Measurements from ENCODE around the gene TIGIT.
A peak's percentile ranks its signal among the peaks of the same experiment; 100 is the strongest.
"Not testable (repeated sequence)": the region's sequence is repeated elsewhere in the genome, so short reads cannot be mapped to it uniquely, and the experiment has no call there.

Gene TIGIT

GRCh38 chr3:114293838-114294535, at the start of gene TIGIT:
TSS of gene TIGIT (plus strand) at chr3:114294028. CDS start at chr3:114294062, 34 bp downstream.
- Mint-ChIP-seq H3K27me3 (ENCODE audit: low read depth) (no peaks in the 10 kb centered on the region), H3K9me3 (no peaks in the 10 kb centered on the region), H3K4me3 (peak within 1 kb of the TSS; percentile 6), H3K4me1 (ENCODE audit: low read depth) (peaks cover 2% of the 10 kb centered on the region), H3K27ac (no peak within 1 kb of the TSS), H3K36me3 (ENCODE audit: low read depth) (no peaks in the 10 kb centered on the region)

- H3K9me3 Mint-ChIP-seq = peaks cover 5% of the 10 kb centered on the region
- H3K4me3 Mint-ChIP-seq = no peak overlapping the region
- no peaks in the 10 kb centered on the region for H3K27me3 Mint-ChIP-seq (ENCODE audit: low read depth)
- no peaks in the 10 kb centered on the region for H3K36me3 Mint-ChIP-seq (ENCODE audit: low read depth)
- H3K27ac Mint-ChIP-seq = no peak overlapping the region
- H3K4me1 Mint-ChIP-seq (ENCODE audit: low read depth) = no peaks in the 10 kb centered on the region
Observed at GRCh38 chr3:114252954-114253353, 40.9 kb upstream of the TIGIT start.

- Mint-ChIP-seq H3K9me3 (peaks cover 7% of the 10 kb centered on the region), H3K27me3 (ENCODE audit: low read depth) (no peaks in the 10 kb centered on the region), H3K4me1 (ENCODE audit: low read depth) (no peaks in the 10 kb centered on the region), H3K27ac (no peak overlapping the region), H3K36me3 (ENCODE audit: low read depth) (no peaks in the 10 kb centered on the region), H3K4me3 (no peak overlapping the region)
Observed at GRCh38 chr3:114253505-114253904, 40.3 kb upstream of the TIGIT start.

- no peak overlapping the region for H3K4me3 Mint-ChIP-seq
- H3K36me3 Mint-ChIP-seq (ENCODE audit: low read depth) = peaks cover 5% of the 10 kb centered on the region
- H3K9me3 Mint-ChIP-seq = peaks cover 17% of the 10 kb centered on the region
- H3K27ac Mint-ChIP-seq = no peak overlapping the region
- no peaks in the 10 kb centered on the region for H3K4me1 Mint-ChIP-seq (ENCODE audit: low read depth)
- peaks cover 4% of the 10 kb centered on the region for H3K27me3 Mint-ChIP-seq (ENCODE audit: low read depth)
Observed at GRCh38 chr3:114259566-114259965, 34.3 kb upstream of the TIGIT start.

DNA sequence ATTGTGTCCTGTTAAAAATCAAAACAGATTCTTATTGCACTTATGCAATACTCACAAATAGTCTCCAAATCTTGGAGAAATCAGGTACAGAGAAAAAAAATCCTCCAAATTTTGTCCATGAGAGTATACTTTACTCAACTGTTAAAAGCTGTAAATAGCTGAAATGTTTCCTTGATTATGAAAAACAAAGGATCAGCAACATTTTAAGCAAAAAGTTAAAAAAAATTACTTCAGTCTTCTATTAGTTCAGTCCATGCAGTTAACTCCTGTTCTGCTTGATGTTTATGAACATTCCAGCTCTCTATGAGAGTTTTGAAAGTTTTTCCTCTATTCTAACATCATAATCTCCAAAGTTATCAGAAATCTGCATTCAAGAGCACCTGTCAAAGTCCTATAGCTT, 33.7 kb upstream of the TIGIT start:
- Mint-ChIP-seq H3K27me3 (ENCODE audit: low read depth) (peaks cover 4% of the 10 kb centered on the region), H3K4me1 (ENCODE audit: low read depth) (no peaks in the 10 kb centered on the region), H3K27ac (no peak overlapping the region), H3K4me3 (no peak overlapping the region), H3K36me3 (ENCODE audit: low read depth) (peaks cover 5% of the 10 kb centered on the region), H3K9me3 (peaks cover 17% of the 10 kb centered on the region)

DNA sequence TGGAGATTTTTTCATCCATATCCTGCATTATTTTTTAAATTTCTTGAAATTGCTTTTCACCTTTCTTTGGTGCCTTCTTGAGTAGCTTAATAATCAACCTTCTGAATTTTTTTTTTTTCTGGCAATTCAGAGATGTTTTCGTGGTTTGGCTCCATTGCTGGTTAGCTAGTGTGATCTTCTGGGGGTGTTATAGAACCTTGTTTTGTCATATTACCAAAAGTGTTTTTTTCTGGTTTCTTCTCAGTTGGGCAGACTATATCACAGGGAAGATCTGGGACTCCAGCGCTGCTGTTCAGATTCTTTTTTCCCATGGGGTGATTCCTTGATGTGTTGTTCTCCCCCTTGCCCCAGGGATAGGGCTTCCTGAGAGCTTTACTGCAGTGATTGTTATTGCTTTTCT, 23.8 kb upstream of the TIGIT start:
- H3K4me3 Mint-ChIP-seq = no peak overlapping the region
- H3K36me3 Mint-ChIP-seq (ENCODE audit: low read depth) = peaks cover 1% of the 10 kb centered on the region
- H3K9me3 Mint-ChIP-seq = peaks cover 47% of the 10 kb centered on the region
- H3K27ac Mint-ChIP-seq = no peak overlapping the region
- no peaks in the 10 kb centered on the region for H3K27me3 Mint-ChIP-seq (ENCODE audit: low read depth)
- peaks cover 4% of the 10 kb centered on the region for H3K4me1 Mint-ChIP-seq (ENCODE audit: low read depth)

GRCh38 chr3:114272271-114272670, 21.6 kb upstream of the TIGIT start:
- Mint-ChIP-seq H3K4me3 (no peak overlapping the region), H3K27me3 (ENCODE audit: low read depth) (no peaks in the 10 kb centered on the region), H3K36me3 (ENCODE audit: low read depth) (peaks cover 1% of the 10 kb centered on the region), H3K4me1 (ENCODE audit: low read depth) (peaks cover 5% of the 10 kb centered on the region), H3K9me3 (peaks cover 52% of the 10 kb centered on the region), H3K27ac (no peak overlapping the region)

DNA sequence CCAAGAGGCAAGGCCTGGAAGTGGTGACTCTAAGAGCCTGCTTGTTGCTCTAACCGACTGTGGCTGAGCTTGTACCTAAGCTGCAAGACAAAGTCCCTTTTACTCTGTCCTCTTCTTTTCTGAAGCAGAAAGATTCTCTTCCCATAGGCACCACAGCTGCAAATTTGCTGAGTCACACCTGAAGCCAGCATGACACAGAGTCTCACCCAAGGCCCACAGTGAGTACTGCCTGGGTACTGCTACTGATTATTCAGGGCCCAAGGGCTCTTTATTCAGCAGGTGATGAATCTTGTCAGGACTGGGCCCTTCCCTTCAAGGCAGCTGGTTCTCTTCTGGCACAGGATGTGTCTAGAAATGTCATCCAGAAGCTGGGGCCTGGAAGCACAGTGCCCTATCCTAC, 18.9 kb upstream of the TIGIT start:
- Mint-ChIP-seq H3K4me1 (ENCODE audit: low read depth) (peaks cover 4% of the 10 kb centered on the region), H3K9me3 (peaks cover 32% of the 10 kb centered on the region), H3K4me3 (no peak overlapping the region), H3K27ac (no peak overlapping the region), H3K36me3 (ENCODE audit: low read depth) (peaks cover 1% of the 10 kb centered on the region), H3K27me3 (ENCODE audit: low read depth) (no peaks in the 10 kb centered on the region)

DNA sequence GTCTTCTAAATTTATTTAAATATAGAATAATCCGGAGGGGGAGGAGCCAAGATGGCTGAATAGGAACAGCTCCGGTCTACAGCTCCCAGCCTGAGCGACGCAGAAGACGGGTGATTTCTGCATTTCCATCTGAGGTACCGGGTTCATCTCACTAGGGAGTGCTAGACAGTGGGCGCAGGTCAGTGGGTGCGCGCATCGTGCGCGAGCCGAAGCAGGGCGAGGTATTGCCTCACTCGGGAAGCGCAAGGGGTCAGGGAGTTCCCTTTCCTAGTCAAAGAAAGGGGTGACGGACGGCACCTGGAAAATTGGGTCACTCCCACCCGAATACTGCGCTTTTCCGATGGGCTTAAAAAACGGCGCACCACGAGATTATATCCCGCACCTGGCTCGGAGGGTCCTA, 17.0 kb upstream of the TIGIT start:
- H3K4me1 Mint-ChIP-seq (ENCODE audit: low read depth); H3K4me3 Mint-ChIP-seq; H3K36me3 Mint-ChIP-seq (ENCODE audit: low read depth); H3K27ac Mint-ChIP-seq; H3K27me3 Mint-ChIP-seq (ENCODE audit: low read depth): not testable (repeated sequence)
- H3K9me3 Mint-ChIP-seq = peaks cover 24% of the 10 kb centered on the region

- H3K27me3 Mint-ChIP-seq (ENCODE audit: low read depth) = no peaks in the 10 kb centered on the region
- no peak overlapping the region for H3K27ac Mint-ChIP-seq
- no peaks in the 10 kb centered on the region for H3K4me1 Mint-ChIP-seq (ENCODE audit: low read depth)
- no peak overlapping the region for H3K4me3 Mint-ChIP-seq
- peaks cover 4% of the 10 kb centered on the region for H3K9me3 Mint-ChIP-seq
- H3K36me3 Mint-ChIP-seq (ENCODE audit: low read depth) = peaks cover 2% of the 10 kb centered on the region
Observed at GRCh38 chr3:114284644-114285043, 9.2 kb upstream of the TIGIT start.

DNA sequence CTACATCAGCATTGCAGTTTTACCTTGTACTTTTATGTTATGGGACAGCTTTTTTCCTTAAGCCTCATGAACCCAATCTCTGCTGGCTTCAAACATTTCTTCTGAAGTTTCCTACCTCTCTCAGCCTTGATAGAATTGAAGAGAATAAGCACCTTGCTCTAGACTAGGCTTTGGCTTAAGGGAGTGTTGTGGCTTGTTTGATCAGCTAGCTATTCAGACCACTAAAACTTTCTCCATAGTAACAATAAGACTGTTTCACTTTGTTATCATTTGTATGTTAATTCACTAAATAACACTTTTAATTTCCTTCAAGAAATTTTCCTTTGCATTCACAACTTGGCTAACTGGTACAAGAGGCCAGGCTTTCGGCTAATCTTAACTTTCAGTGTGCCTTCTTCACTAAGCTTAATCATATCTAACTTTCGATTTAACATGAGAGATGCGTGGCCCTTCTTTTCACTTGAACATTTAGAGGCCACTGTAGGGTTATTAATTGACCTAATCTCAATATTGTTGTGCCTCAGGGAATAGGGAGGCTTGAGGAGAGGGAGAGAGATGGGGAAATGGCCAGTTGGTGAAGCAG, 8.1 kb upstream of the TIGIT start:
- peaks cover 2% of the 10 kb centered on the region for H3K36me3 Mint-ChIP-seq (ENCODE audit: low read depth)
- no peaks in the 10 kb centered on the region for H3K27me3 Mint-ChIP-seq (ENCODE audit: low read depth)
- H3K9me3 Mint-ChIP-seq = peaks cover 4% of the 10 kb centered on the region
- H3K27ac Mint-ChIP-seq = no peak overlapping the region
- no peak overlapping the region for H3K4me3 Mint-ChIP-seq
- no peaks in the 10 kb centered on the region for H3K4me1 Mint-ChIP-seq (ENCODE audit: low read depth)

GRCh38 chr3:114286266-114286665, 7.6 kb upstream of the TIGIT start:
- Mint-ChIP-seq H3K27ac (no peak overlapping the region), H3K4me1 (ENCODE audit: low read depth) (peaks cover 2% of the 10 kb centered on the region), H3K4me3 (no peak overlapping the region), H3K27me3 (ENCODE audit: low read depth) (no peaks in the 10 kb centered on the region), H3K9me3 (peaks cover 4% of the 10 kb centered on the region), H3K36me3 (ENCODE audit: low read depth) (peaks cover 2% of the 10 kb centered on the region)

DNA sequence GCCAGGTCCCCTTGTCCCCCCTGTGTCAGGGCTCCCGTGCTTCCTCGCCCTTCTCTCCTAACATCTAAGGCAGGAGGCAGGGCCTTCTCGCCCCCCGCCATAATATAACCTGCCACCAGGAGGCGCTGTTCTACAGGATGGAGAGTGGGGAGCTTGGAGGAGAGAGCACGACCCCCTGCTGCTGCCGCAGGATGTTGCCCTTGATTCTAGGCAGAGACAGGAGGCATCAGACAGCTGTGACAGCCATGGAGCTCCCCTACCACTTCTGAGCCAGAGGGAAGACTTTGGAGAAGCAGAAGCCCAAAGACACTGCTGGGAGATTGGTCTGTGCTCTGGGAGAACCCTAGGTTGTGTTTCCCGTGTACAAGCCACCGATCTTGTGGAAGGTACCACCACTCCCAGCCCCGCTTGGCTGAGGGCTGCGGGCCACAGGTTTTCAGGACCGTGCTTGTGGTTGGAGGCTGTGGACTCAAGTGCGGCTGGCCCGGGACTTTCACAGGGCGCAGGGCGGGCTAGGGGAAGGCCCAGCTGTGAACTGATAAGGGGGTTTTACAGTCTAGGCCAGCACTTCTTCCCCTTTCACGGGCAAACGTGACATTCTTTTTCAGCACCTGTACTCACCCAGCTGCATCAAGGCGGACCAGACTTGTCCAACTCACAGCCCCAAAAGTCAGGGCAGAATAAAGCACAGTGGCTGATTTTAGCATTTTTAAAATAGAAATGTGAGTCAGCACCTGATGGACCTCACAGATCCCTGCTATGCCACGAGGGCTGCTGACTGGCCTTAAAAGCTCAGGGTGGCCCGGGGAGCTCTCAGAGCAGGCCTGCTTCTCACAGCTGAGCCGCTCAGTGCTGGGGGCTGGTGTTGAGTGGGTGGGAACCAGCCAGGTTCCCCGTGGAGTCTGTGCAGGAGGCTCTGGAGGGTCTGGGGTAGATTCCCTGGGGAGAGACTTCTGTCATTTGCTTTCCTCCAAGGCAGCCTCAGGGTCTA, 2.6 kb upstream of the TIGIT start:
- Mint-ChIP-seq H3K9me3 (no peaks in the 10 kb centered on the region), H3K36me3 (ENCODE audit: low read depth) (no peaks in the 10 kb centered on the region), H3K4me1 (ENCODE audit: low read depth) (peaks cover 2% of the 10 kb centered on the region), H3K4me3 (no peak overlapping the region), H3K27ac (peak overlapping the region; percentile 67), H3K27me3 (ENCODE audit: low read depth) (no peaks in the 10 kb centered on the region)

DNA sequence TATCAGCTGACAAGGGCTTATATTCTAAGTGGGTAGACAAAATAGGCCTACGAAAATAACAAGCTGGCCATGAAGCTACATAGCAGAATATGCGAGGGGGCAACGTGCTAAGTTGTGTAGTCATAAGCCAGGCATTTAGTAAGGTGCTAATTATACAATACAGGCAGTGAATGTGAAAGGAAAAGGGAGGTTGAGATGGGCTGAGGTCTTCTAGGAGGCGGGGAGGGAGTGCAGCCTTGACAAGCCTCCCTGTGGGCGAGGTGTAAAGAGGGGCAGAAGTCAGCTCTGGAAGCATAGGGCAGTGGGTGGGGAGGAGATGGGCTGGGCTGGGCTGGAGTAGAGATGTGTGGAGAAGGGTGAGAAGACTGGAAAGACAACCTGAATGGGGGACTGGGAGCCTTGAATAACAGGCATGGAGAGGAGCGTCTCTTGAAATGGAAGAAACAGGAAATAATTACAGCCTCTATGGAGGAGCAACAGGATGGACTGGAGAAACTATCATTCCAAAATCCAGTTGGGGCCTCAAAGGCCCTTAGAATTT, 1.2 kb downstream of the TIGIT start:
- peaks cover 4% of the 10 kb centered on the region for H3K4me1 Mint-ChIP-seq (ENCODE audit: low read depth)
- no peaks in the 10 kb centered on the region for H3K9me3 Mint-ChIP-seq
- no peaks in the 10 kb centered on the region for H3K36me3 Mint-ChIP-seq (ENCODE audit: low read depth)
- H3K27ac Mint-ChIP-seq = no peak overlapping the region
- H3K27me3 Mint-ChIP-seq (ENCODE audit: low read depth) = no peaks in the 10 kb centered on the region
- peak overlapping the region; percentile 3 for H3K4me3 Mint-ChIP-seq

All from T-helper 1 cell treated with Interleukin-12 subunit alpha and Interleukin-12 subunit beta and Interleukin-4 antibody, amounts not matched to agents 30 μg/mL and 1 μg/mL, for 36 hours (primary cell).